HG03442 (cell line): Measurements from ENCODE around the gene NTF3.
"Not testable (repeated sequence)": the region's sequence is repeated elsewhere in the genome, so short reads cannot be mapped to it uniquely, and the experiment has no call there.

ENCODE experiments used
- ATAC-seq: cut with Tn5 transposase; IDR thresholded peaks from one replicate; pipeline ENCODE4 v1.9.1; 2021; ENCODE audit warnings: mild to moderate bottlenecking, moderate library complexity; ENCODE audit not compliant: unreplicated experiment

The NTF3 gene

DNA sequence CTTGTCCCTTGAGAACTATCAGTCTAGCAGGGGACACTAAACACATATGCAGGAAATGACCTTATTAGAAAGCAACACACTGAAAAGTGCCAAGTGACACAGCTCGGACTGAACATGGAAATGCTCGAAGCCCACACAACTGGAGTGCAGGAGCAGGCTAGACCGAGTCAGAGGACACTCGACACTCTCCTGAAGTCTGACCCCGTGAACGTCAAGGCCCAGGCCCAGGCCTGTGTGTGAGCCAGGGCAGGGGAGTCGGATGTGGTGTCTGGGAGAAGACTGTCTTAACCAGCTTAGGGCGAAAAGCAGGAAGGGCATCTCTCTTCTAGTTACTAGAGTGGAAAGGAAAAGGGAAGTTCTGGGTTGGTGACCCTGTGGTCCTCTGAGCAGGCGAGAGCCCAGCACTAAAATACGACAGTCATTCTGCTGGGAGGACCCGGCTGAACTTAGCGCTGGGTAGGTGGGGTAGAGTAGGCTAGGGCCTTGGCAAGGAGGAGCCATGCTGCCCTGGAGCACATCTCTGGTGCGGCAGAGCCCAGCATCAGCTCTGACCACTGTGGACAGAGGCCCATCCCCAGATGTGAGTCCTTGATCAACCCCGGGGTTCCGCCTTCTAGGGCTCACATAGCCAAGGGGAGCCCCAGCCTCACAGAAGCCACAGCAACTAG, 93.0 kb downstream of the NTF3 start:
- ATAC-seq, result no peak

DNA sequence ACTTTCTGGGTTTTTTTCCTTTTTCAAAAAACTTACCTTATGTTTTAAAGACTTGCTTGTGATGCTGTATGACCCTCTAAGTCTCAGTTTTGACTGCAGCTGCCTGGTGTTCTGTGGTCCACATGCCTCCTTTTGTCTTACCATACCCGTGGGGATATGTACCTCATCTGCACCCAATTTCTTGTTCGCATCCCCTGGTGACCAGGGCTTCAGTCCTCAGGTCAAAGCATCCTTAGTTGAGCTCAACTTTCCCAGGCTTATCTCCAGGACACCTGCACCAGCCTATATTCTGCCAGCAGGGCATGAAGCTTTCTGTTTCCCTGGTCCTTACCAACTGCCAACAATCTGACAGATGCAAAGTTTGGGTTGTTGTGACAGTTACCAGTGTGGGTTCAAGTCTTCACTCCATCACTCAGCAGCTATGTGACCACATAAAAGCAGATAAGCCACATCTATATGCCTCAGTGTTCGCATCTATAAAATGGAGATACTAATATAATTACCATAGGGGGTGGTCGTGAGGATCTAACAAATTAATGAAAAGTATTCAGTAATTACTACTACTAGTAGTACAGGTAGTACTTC, 94.0 kb downstream of the NTF3 start:
- no peak for ATAC-seq

- ATAC-seq, result no peak
Observed at GRCh38 chr12:5533368-5533767, 101.5 kb downstream of the NTF3 start.

DNA sequence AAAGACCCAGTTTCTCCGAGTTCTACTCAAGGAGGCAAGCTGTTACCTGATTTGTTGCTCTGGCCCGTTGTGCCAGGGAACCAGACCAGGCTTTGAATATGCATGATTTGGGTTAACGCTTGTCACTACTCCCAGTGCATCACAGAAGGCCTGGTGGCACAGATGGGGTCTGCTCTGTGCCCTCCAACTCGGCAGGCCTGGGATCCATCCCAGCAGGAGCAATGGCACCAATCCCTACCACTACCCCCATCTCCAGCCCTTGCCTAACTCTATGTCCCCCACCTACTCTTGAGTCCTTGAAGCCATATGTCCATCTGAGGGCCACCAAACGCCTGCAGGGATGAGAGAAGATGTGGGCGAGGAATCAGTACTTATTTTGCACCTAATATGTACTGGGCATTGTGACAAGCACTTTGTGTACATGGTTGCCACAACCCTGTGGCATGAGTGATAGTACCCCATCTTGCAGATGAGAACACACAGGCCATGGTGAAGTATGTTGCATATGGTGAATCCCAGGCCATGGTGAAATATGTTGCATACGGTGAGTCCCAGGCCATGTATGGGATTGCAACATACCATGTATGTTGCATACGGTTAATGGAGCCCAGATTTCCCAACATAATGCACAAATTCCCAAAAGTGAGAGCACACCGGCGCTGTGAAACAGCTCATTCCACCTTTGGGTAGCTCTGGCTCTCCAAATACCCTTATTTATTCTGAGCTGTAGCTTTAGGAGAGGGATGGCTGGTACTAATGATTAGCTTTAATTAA, 102.7 kb downstream of the NTF3 start:
- no peak for ATAC-seq

DNA sequence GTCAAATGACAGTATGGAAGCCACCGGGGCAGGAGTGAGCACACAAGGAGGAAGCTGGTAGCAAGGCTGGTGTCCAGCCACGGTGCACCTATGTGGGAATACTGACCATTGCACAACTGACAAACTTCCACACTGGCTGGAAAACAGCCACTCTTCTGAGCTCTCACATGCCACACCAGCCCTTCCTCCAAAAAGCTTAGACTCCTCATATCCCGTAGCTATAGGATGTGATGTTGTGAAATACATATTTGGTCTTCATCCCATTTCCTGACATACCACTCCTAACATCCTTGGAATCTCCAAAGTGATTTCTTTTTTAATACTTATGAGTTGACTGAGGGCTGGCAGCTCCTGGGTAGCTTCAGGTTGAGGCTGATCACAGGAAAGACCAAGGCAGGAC, 103.6 kb downstream of the NTF3 start:
- ATAC-seq, result no peak

DNA sequence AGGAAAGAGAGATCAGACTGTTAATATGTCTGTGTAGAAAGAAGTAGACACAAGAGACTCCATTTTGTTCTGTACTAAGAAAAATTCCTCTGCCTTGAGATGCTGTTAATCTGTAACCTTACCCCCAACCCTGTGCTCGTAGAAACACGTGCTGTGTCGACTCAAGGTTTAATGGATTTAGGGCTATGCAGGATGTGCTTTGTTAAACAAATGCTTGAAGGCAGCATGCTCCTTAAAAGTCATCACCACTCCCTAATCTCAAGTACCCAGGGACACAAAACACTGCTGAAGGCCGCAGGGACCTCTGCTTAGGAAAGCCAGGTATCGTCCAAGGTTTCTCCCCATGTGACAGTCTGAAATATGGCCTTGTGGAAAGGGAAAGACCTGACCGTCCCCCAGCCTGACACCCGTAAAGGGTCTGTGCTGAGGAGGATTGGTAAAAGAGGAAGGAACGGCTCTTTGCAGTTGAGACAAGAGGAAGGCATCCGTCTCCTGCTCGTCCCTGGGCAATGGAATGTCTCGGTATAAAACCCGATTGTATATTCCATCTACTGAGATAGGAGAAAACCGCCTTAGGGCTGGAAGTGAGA, 105.2 kb downstream of the NTF3 start:
- ATAC-seq, result not testable (repeated sequence)

GRCh38 chr12:5537771-5538170, 105.9 kb downstream of the NTF3 start:
- no peak for ATAC-seq
